Endodermal cell (in vitro differentiated cells): ENCODE data around the gene WDFY3. TPM values are rescaled to one million over a fixed set of nuclear protein-coding genes. Genes with fewer than 3 reads are reported as not detected.

ENCODE experiments used
- DNase-seq: peaks from one replicate; pipeline ENCODE4 v3.0.0-alpha.2; 2017
- H3K27ac ChIP-seq: 2 replicates; pipeline ENCODE4 v1.5.1; 2013; ENCODE audit warnings: mild to moderate bottlenecking, low read depth, low read length, moderate library complexity
- H3K27me3 ChIP-seq: 2 replicates; pipeline ENCODE4 v1.6.1; 2013; ENCODE audit warnings: mild to moderate bottlenecking, low read length, moderate library complexity; ENCODE audit not compliant: insufficient read depth, control insufficient read depth, poor library complexity, severe bottlenecking
- H3K36me3 ChIP-seq: 2 replicates; pipeline ENCODE4 v1.7.0; 2013; ENCODE audit warnings: mild to moderate bottlenecking, low read length, moderate library complexity; ENCODE audit not compliant: control insufficient read depth, insufficient read depth
- H3K4me1 ChIP-seq: one replicate; pipeline ENCODE4 v1.7.0; 2013; ENCODE audit warnings: low read length; ENCODE audit not compliant: control insufficient read depth, insufficient read depth
- H3K4me3 ChIP-seq: 2 replicates; pipeline ENCODE4 v1.5.1; 2013; ENCODE audit warnings: mild to moderate bottlenecking, low read length, moderate library complexity
- H3K9ac ChIP-seq: 2 replicates; pipeline ENCODE4 v1.6.1; 2013; ENCODE audit warnings: mild to moderate bottlenecking, low read length, moderate library complexity; ENCODE audit not compliant: poor library complexity, severe bottlenecking; ENCODE audit errors: extremely low read depth
- H3K9me3 ChIP-seq: 2 replicates; pipeline ENCODE4 v1.6.1; 2013; ENCODE audit warnings: mild to moderate bottlenecking, low read length, moderate library complexity; ENCODE audit not compliant: control insufficient read depth
- H3K27ac Mint-ChIP-seq: 2 replicates; pipeline ENCODE4 v1.8.0; 2020; ENCODE audit warnings: mixed read lengths
- H3K27me3 Mint-ChIP-seq: 2 replicates; pipeline ENCODE4 v1.8.0; 2021; ENCODE audit warnings: mild to moderate bottlenecking, mixed read lengths; ENCODE audit not compliant: insufficient read depth
- H3K36me3 Mint-ChIP-seq: 2 replicates; pipeline ENCODE4 v1.8.0; 2020; ENCODE audit warnings: low read depth, mixed read lengths
- H3K4me1 Mint-ChIP-seq: 2 replicates; pipeline ENCODE4 v1.8.0; 2020; ENCODE audit warnings: mixed read lengths
- H3K4me3 Mint-ChIP-seq: 2 replicates; pipeline ENCODE4 v1.8.0; 2020; ENCODE audit warnings: mild to moderate bottlenecking, moderate library complexity, mixed read lengths
- H3K9me3 Mint-ChIP-seq: 2 replicates; pipeline ENCODE4 v1.8.0; 2020; ENCODE audit warnings: mild to moderate bottlenecking, mixed read lengths
- WGBS, 2 experiments: methylation state at CpG; one replicate each; pipeline versions ENCODE4 v1.1.5 to v1.1.7; 2013; ENCODE audit warnings: missing lambda C conversion rate in 2 of 2, mixed read lengths in 1 of 2; ENCODE audit not compliant: insufficient coverage in 1 of 2, insufficient read length in 1 of 2; 5-methylcytosine and 5-hydroxymethylcytosine counted together
- total RNA-seq, 2 donors: library from RNA; stranded (reverse); fragmentation: NEBNext Ultra II Directional in 1 of 2; extraction: Animal tissue kit (Norgen Biotek cat#: 25700) in 1 of 2; gene quantifications; 2 replicates in 1 of 2; 3 replicates in 1 of 2; pipeline ENCODE4 v1.2.1, GENCODE V29; 2021
- TF ChIP-seq, protein P1 (sequence below): fragments of 200-600 bp; sonication (generic); conservative IDR thresholded peaks from 2 replicates; pipeline ENCODE4 v1.5.0; 2021; ENCODE audit warnings: antibody characterized with exemption, mild to moderate bottlenecking

WDFY3 gene
- total RNA-seq, 2 donors from 2014 or later: 91.1 to 103 TPM

DNA sequence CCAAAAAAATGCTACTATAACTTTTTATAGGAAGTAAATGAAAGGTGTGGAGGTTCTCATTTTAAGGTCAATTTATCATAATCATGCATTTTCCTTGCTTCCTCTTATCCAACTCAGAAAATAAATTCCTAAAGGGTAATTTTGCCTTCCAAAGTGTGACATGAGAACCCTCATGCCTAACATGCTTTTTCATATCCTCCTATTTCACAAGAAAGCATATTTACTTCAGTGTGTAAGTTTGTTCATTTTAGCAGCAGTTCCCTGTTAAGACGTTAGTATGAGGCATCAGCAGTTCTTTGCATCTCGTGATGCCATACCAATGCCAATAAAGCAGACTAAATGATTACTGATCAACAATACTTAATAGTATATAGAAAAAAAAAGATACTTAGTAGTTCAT is 18.4 kb downstream of the WDFY3 start:
- no peak overlapping the region for H3K27ac ChIP-seq
- Mint-ChIP-seq H3K27ac (peak overlapping the region; percentile 5), H3K9me3 (peaks cover 11% of the 10 kb centered on the region), H3K4me3 (no peak overlapping the region), H3K4me1 (peaks cover 11% of the 10 kb centered on the region), H3K27me3 (no peaks in the 10 kb centered on the region), H3K36me3 (peaks cover 18% of the 10 kb centered on the region)
- H3K4me3 ChIP-seq: no peak overlapping the region
- H3K36me3 ChIP-seq: peaks cover 8% of the 10 kb centered on the region
- H3K27me3 ChIP-seq: no peaks in the 10 kb centered on the region
- TF ChIP-seq, protein P1, sequence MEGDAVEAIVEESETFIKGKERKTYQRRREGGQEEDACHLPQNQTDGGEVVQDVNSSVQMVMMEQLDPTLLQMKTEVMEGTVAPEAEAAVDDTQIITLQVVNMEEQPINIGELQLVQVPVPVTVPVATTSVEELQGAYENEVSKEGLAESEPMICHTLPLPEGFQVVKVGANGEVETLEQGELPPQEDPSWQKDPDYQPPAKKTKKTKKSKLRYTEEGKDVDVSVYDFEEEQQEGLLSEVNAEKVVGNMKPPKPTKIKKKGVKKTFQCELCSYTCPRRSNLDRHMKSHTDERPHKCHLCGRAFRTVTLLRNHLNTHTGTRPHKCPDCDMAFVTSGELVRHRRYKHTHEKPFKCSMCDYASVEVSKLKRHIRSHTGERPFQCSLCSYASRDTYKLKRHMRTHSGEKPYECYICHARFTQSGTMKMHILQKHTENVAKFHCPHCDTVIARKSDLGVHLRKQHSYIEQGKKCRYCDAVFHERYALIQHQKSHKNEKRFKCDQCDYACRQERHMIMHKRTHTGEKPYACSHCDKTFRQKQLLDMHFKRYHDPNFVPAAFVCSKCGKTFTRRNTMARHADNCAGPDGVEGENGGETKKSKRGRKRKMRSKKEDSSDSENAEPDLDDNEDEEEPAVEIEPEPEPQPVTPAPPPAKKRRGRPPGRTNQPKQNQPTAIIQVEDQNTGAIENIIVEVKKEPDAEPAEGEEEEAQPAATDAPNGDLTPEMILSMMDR: no peak
- peaks cover 3% of the 10 kb centered on the region for H3K4me1 ChIP-seq
- DNase-seq: no peak
- 62% methylated on average over 1 of the region's 2 CpGs; no CpG with 5 or more reads in 1 of the 2 experiments for WGBS, 2 experiments
- no peak overlapping the region for H3K9ac ChIP-seq
- peaks cover 8% of the 10 kb centered on the region for H3K9me3 ChIP-seq

DNA sequence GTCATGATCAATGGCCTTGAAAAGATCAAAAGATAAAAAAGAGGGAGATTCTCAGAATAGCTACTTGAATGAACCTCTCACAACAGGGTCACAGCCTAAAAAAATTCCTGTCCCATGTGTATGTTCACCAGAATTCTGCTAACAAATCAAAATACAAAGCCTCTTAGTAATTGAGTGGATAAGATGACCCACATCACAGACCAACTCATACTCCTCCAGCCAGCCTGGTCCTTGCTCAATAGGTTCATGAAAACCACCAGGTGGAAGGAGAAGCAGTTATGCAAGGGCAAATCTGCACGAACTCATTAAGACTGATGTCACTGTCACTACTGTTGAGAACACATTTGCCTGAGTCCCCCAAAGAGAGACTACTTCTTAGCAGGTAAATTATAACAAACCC is 21.5 kb downstream of the WDFY3 start:
- Histone ChIP-seq H3K4me1 (peaks cover 3% of the 10 kb centered on the region), H3K4me3 (no peak overlapping the region)
- H3K27ac Mint-ChIP-seq: no peak overlapping the region

DNA sequence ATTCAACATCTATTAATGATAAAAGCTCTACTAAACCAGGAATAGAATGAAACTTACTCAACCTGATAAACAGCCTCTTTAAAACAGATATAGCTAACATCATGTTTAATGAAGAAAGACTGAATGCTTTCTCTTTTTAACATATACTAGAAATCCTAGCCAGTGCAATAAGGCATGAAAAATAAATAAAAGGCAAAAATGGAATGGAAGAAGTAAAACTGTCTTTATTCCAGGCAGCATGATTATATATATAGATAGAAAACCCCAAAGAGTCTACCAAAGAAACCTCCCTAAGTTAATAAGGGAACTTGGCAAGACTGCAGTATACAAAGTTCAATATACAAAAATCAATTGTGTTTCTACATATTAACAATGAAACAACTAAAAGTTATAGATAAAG is 25.5 kb downstream of the WDFY3 start:
- Mint-ChIP-seq H3K27ac (no peak overlapping the region), H3K36me3 (peaks cover 33% of the 10 kb centered on the region), H3K27me3 (no peaks in the 10 kb centered on the region), H3K4me3 (no peak overlapping the region), H3K4me1 (no peaks in the 10 kb centered on the region), H3K9me3 (peaks cover 31% of the 10 kb centered on the region)
- TF ChIP-seq, protein P1: no peak
- Histone ChIP-seq H3K9me3 (peaks cover 36% of the 10 kb centered on the region), H3K4me3 (peak overlapping the region; percentile 38), H3K36me3 (peaks cover 25% of the 10 kb centered on the region), H3K27ac (no peak overlapping the region), H3K9ac (no peak overlapping the region), H3K4me1 (no peaks in the 10 kb centered on the region), H3K27me3 (no peaks in the 10 kb centered on the region)
- DNase-seq: no peak

More for the DNA sequence above, 21.5 kb downstream of the WDFY3 start:
- Histone ChIP-seq H3K27ac (no peak overlapping the region), H3K9ac (no peak overlapping the region), H3K36me3 (peaks cover 25% of the 10 kb centered on the region), H3K27me3 (no peaks in the 10 kb centered on the region), H3K9me3 (peaks cover 36% of the 10 kb centered on the region)
- 83 to 89% methylated on average over 1 of the region's 1 CpG for WGBS, 2 experiments
- peaks cover 32% of the 10 kb centered on the region for H3K9me3 Mint-ChIP-seq
- H3K36me3 Mint-ChIP-seq: peaks cover 35% of the 10 kb centered on the region
- TF ChIP-seq, protein P1: no peak
- no peaks in the 10 kb centered on the region for H3K27me3 Mint-ChIP-seq
- DNase-seq: no peak
- H3K4me1 Mint-ChIP-seq: peaks cover 11% of the 10 kb centered on the region
- no peak overlapping the region for H3K4me3 Mint-ChIP-seq
